Astrocyte of the hippocampus (primary cell): Measurements from ENCODE around the gene ZNF93.
"Not testable (repeated sequence)": the region's sequence is repeated elsewhere in the genome, so short reads cannot be mapped to it uniquely, and the experiment has no call there.

ENCODE experiments used
- DNase-seq: peaks from one replicate; pipeline ENCODE4 v3.0.0; 2011; ENCODE audit warnings: low read depth, low spot score

The ZNF93 gene

DNA sequence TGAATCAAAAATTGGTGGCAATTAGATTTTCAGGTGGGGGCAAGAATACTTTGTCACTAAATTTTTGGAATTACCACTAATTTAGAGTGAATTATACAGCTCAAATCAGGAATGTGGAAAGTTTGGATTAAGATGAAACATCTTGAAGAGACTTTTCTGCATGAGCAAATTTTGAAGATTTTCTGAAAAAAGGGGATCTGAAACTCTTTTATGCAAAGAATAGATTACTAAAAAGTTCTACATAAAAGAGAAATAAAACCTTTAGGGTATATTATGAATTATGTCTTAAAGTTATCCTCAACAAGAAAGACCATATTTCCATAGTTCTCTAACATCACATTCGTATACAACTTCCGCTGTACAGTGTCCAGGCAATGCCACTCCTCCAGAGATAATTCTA, 36.7 kb downstream of the ZNF93 start:
- DNase-seq: no peak

GRCh38 chr19:19938449-19938848, 37.7 kb downstream of the ZNF93 start:
- DNase-seq: no peak

DNA sequence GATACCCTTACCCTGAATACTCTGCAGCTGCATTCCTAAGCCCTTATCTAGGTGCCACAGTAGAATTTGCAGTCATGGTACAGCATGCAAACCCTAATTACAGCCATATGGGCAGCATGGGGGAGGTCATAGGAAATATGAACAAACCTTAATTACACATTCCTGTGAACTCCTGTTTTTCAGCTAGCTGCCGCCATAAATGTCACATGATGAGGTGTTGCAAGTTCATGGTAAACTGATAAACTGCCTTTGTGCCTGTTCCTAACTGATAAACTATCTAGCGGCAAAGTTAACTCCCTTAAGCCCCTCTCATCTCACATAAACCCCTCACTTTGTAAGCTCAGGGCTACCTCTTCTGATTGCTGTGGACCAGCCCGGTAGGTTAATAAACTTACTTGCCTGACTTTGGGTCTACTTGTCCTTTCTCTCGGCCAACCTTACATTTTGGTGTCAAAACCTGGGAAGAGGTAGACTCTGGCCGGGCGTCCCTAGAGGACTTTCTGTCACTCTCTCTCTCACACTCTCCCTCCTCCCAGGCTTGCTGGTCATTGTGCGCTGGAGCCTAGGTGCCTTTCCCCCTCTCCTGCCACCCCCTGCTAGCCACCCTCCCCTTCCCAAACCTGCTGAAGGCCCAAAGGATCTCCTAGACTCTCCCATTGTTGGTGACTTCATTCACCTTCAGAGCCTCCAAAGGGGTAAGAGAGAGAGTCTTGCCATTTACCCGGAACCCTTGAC, 43.3 kb downstream of the ZNF93 start:
- DNase-seq: no peak

GRCh38 chr19:19944583-19944880, 43.8 kb downstream of the ZNF93 start:
- DNase-seq: no peak

- no peak for DNase-seq
These were observed 45.5 kb downstream of the ZNF93 start for GRCh38 chr19:19946226-19946625.

GRCh38 chr19:19948800-19949199, 48.1 kb downstream of the ZNF93 start:
- DNase-seq: no peak

DNA sequence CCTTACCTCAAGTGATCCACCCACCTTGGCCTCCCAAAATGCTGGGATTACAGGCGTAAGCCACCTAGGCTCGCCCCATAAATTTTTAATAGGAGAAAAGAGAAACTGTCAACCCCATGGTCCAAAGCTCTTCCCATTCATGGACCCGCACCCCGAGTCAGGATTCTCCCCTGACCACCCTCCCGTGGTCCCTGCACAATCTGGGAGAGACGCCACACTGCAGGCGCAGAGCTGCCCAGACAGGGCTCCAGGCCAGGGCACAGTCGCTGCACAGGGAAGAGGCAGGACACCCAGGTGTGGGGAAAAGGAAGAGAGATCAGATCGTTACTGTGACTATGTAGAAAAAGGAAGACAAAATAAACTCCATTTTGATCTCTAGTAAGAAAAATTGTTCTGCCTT, 54.5 kb downstream of the ZNF93 start:
- no peak for DNase-seq

GRCh38 chr19:19956434-19957075, 55.8 kb downstream of the ZNF93 start:
- DNase-seq: no peak

DNA sequence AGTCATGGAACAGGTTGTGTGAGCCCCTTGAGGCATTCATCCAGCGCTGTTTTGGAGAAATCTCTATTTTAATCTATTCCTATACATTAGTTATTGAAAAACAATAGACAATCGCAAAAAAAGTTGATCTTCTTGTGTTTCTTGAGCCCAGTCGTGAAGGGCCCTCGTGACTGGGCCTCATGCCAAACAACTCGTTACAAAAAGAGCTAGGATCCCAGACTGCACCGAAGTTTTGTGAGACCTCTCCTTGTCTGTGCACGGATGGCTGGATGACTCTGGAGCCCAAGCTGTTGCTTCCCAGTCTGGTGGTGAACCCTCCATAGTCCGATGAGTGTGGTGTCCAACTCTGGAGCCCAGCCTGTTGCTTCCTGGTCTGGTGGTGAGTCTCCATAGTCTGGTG, 57.0 kb downstream of the ZNF93 start:
- DNase-seq: not testable (repeated sequence)

- peak; percentile 64 for DNase-seq
These were observed 58.5 kb downstream of the ZNF93 start for GRCh38 chr19:19959151-19959799.

GRCh38 chr19:19964416-19964815, 63.7 kb downstream of the ZNF93 start:
- DNase-seq: no peak

- not testable (repeated sequence) for DNase-seq
These were observed 65.4 kb downstream of the ZNF93 start for GRCh38 chr19:19966126-19966525.

GRCh38 chr19:19966862-19967261, 66.1 kb downstream of the ZNF93 start:
- no peak for DNase-seq
